IMR-90 (cell line): ENCODE measurements around the gene CDO1. TPM values are rescaled to one million over a fixed set of nuclear protein-coding genes. Genes with fewer than 3 reads are reported as not detected.

Experiments
- ATAC-seq: fragments of 200-7000 bp; cut with Tn5 transposase; 2 replicates; pipeline ENCODE4 v1.9.1; 2020; ENCODE audit warnings: low read depth, mild to moderate bottlenecking, moderate library complexity
- BruUV-seq: library from RNA; stranded (reverse); fragments of 400-500 nt; replicated peaks from 2 replicates; lab custom pipeline; 2021; lab: Mats Ljungman, UMichigan
- CTCF ChIA-PET: fragments of 300-600 bp; formaldehyde crosslinking; extraction: SDS; loops from one replicate; lab custom pipeline; 2021; ENCODE audit warnings: antibody characterized with exemption; lab: Yijun Ruan, JAX
- POLR2A ChIA-PET: fragments of 300-600 bp; sonication (Branson Sonifier 250); formaldehyde crosslinking; loops from one replicate; lab custom pipeline; 2022; ENCODE audit warnings: antibody characterized with exemption; ENCODE audit not compliant: unreplicated experiment; lab: Charles Lee
- DNase-seq: peaks from one replicate; pipeline ENCODE4 v3.0.0; 2013
- H2AFZ ChIP-seq: replicated peaks from 2 replicates; pipeline ENCODE3; 2013; ENCODE audit warnings: low read length, mild to moderate bottlenecking; ENCODE audit not compliant: poor library complexity
- H2AK5ac ChIP-seq: 2 replicates; pipeline ENCODE4 v1.6.1; 2013; ENCODE audit warnings: low read depth, low read length, inconsistent platforms
- H2AK9ac ChIP-seq: replicated peaks from 2 replicates; pipeline ENCODE3; 2013; ENCODE audit warnings: mild to moderate bottlenecking, low read depth, low read length, moderate library complexity; ENCODE audit not compliant: poor library complexity
- H2BK120ac ChIP-seq: 2 replicates; pipeline ENCODE4 v1.6.1; 2013; ENCODE audit warnings: low read depth, low read length, inconsistent platforms
- H2BK15ac ChIP-seq: 3 replicates; pipeline ENCODE4 v1.6.1; 2013; ENCODE audit warnings: low read depth, low read length, inconsistent platforms
- H2BK20ac ChIP-seq: 2 replicates; pipeline ENCODE4 v1.6.1; 2013; ENCODE audit warnings: low read depth, mild to moderate bottlenecking, inconsistent platforms, low read length, moderate library complexity
- H2BK5ac ChIP-seq: 2 replicates; pipeline ENCODE4 v1.6.1; 2013; ENCODE audit warnings: mild to moderate bottlenecking, low read depth, low read length, inconsistent platforms; ENCODE audit not compliant: poor library complexity, severe bottlenecking
- H3K14ac ChIP-seq: replicated peaks from 2 replicates; pipeline ENCODE4 v1.6.1; 2013; ENCODE audit warnings: low read depth, low read length, inconsistent platforms
- H3K18ac ChIP-seq: 2 replicates; pipeline ENCODE4 v1.6.1; 2013; ENCODE audit warnings: low read depth, low read length, control low read depth
- H3K23ac ChIP-seq: 2 replicates; pipeline ENCODE4 v1.6.1; 2013; ENCODE audit warnings: low read depth, low read length, inconsistent platforms
- H3K27ac ChIP-seq: 2 replicates; pipeline ENCODE4 v1.5.1; 2013; ENCODE audit warnings: mild to moderate bottlenecking, control low read depth, low read length; ENCODE audit not compliant: insufficient read depth
- H3K27me3 ChIP-seq: 2 replicates; pipeline ENCODE4 v1.6.1; 2013; ENCODE audit warnings: low read length; ENCODE audit not compliant: control insufficient read depth, insufficient read depth
- H3K36me3 ChIP-seq: 2 replicates; pipeline ENCODE4 v1.6.1; 2013; ENCODE audit warnings: low read length, mixed read lengths; ENCODE audit not compliant: control insufficient read depth, insufficient read depth
- H3K4ac ChIP-seq: 2 replicates; pipeline ENCODE4 v1.6.1; 2013; ENCODE audit warnings: low read depth, low read length, inconsistent platforms
- H3K4me1 ChIP-seq: 2 replicates; pipeline ENCODE4 v1.6.1; 2013; ENCODE audit warnings: low read length, mixed read lengths; ENCODE audit not compliant: control insufficient read depth, insufficient read depth
- H3K4me2 ChIP-seq: 2 replicates; pipeline ENCODE4 v1.6.1; 2013; ENCODE audit warnings: low read depth, mild to moderate bottlenecking, control low read depth, low read length, moderate library complexity
- H3K4me3 ChIP-seq: 2 replicates; pipeline ENCODE4 v1.5.1; 2013; ENCODE audit warnings: low read depth, mild to moderate bottlenecking, control low read depth, low read length, moderate library complexity; ENCODE audit not compliant: insufficient read depth
- H3K56ac ChIP-seq: 2 replicates; pipeline ENCODE4 v1.6.1; 2013; ENCODE audit warnings: low read length, inconsistent platforms; ENCODE audit not compliant: insufficient read depth; ENCODE audit errors: extremely low read depth
- H3K79me1 ChIP-seq, 2 experiments: 2 replicates each; pipeline ENCODE4 v1.6.1; 2013; ENCODE audit warnings: low read length in 2 of 2, inconsistent platforms in 1 of 2, low read depth in 1 of 2
- H3K9ac ChIP-seq: 2 replicates; pipeline ENCODE4 v1.6.1; 2013; ENCODE audit warnings: low read depth, low read length, control low read depth
- H3K9me1 ChIP-seq: 2 replicates; pipeline ENCODE4 v1.6.1; 2013; ENCODE audit warnings: low read length, inconsistent platforms; ENCODE audit not compliant: insufficient read depth
- H3K9me3 ChIP-seq: 2 replicates; pipeline ENCODE4 v1.6.1; 2013; ENCODE audit warnings: low read length; ENCODE audit not compliant: control insufficient read depth, insufficient read depth
- H4K20me1 ChIP-seq: 2 replicates; pipeline ENCODE4 v1.6.1; 2013; ENCODE audit warnings: low read length, inconsistent platforms; ENCODE audit not compliant: insufficient read depth
- H4K5ac ChIP-seq: 2 replicates; pipeline ENCODE4 v1.6.1; 2013; ENCODE audit warnings: mild to moderate bottlenecking, low read depth, low read length, control low read depth
- H4K8ac ChIP-seq, 2 experiments: 2 replicates each; pipeline ENCODE4 v1.6.1; 2013; ENCODE audit warnings: low read depth in 2 of 2, low read length in 2 of 2, control low read depth in 1 of 2, inconsistent platforms in 1 of 2
- H4K91ac ChIP-seq: 2 replicates; pipeline ENCODE4 v1.6.1; 2013; ENCODE audit warnings: low read depth, low read length, inconsistent platforms; ENCODE audit not compliant: insufficient read depth
- MXI1 ChIP-seq: IDR thresholded peaks from 2 replicates; pipeline ENCODE4 v1.6.1; 2012; ENCODE audit warnings: low read depth, mild to moderate bottlenecking, low read length, moderate library complexity, borderline replicate concordance
- dilution Hi-C: fragments of 300-500 bp; cut with HindIII; formaldehyde crosslinking; loops from one replicate; pipeline ENCODE4 v1.14.3; 2018; ENCODE audit warnings: low sequenced_read_pairs; ENCODE audit not compliant: unreplicated experiment
- in situ Hi-C: fragments of 300-500 bp; cut with MboI; formaldehyde crosslinking; loops from 3 replicates; pipeline ENCODE4 v1.14.3; 2019; ENCODE audit warnings: low sequenced_read_pairs, inconsistent platforms, mixed read lengths
- intact Hi-C: fragments of 100-400 bp; cut with micrococcal nuclease; formaldehyde crosslinking; loops from 2 replicates; pipeline ENCODE4 v1.10.0; 2022
- polyA plus RNA-seq, 3 experiments: library from polyadenylated mRNA; depleted of rRNA; stranded (reverse); fragments of >200 nt; gene quantifications; 2 replicates each; pipeline ENCODE4 v1.2.3, GENCODE V29; 2012; ENCODE audit warnings: low replicate concordance in 1 of 3
- total RNA-seq: library from RNA; depleted of rRNA; stranded (reverse); fragments of >200 nt; gene quantifications from 2 replicates; pipeline ENCODE4 v1.2.3, GENCODE V29; 2012

The CDO1 gene
- total and polyA plus RNA-seq, 2 of the 4 experiments (the other 2 are of a cell fraction): 4.8 to 8.6 TPM

GRCh38 chr5:115810761-115811160 lies 5.7 kb downstream of the CDO1 start:
- no peaks in the 10 kb centered on the region for H4K20me1 ChIP-seq
- H3K9me1 ChIP-seq: no peaks in the 10 kb centered on the region
- no peak overlapping the region for H4K91ac ChIP-seq
- H3K36me3 ChIP-seq: no peaks in the 10 kb centered on the region
- dilution Hi-C loops (no loop called here), in situ Hi-C loops (loop anchor here (10.0 kb wide), 1 partner anchor 166 kb away; no protein-coding TSS in a partner anchor), intact Hi-C loops (no loop called here)
- H2BK5ac ChIP-seq: no peak overlapping the region
- CTCF ChIA-PET: interaction anchor here (0.6 kb wide), 1 partner anchor 423 kb away, joined by 3 read pairs; no protein-coding TSS in a partner anchor
- peak; percentile 60 for DNase-seq
- H2AK5ac ChIP-seq: no peak overlapping the region
- TF ChIP-seq MXI1: no peak
- POLR2A ChIA-PET: no interaction called here
- BruUV-seq: no TSS peak
- no peaks in the 10 kb centered on the region for H3K9me3 ChIP-seq
- H3K27ac ChIP-seq: no peak overlapping the region
- no peak overlapping the region for H3K4ac ChIP-seq
- H3K14ac ChIP-seq: no peak overlapping the region
- no peak overlapping the region for H2BK20ac ChIP-seq
- no peak overlapping the region for H3K4me2 ChIP-seq
- H2AFZ ChIP-seq: no peak overlapping the region
- H2AK9ac ChIP-seq: no peak overlapping the region
- H3K9ac ChIP-seq: no peak overlapping the region
- no peak overlapping the region for H3K56ac ChIP-seq
- ATAC-seq: no peak
- no peak overlapping the region for H3K4me3 ChIP-seq
- no peak overlapping the region for H4K8ac ChIP-seq
- H4K5ac ChIP-seq: no peak overlapping the region
- H3K18ac ChIP-seq: no peak overlapping the region
- no peaks in the 10 kb centered on the region; the same call in 1 of the 2 replicates for H3K4me1 ChIP-seq
- peaks cover 19% of the 10 kb centered on the region for H3K27me3 ChIP-seq
- no peak overlapping the region for H2BK120ac ChIP-seq
- no peaks in the 10 kb centered on the region for H3K79me1 ChIP-seq
- no peak overlapping the region for H3K23ac ChIP-seq
- no peak overlapping the region for H2BK15ac ChIP-seq
